AG04449 (cell line): Measurements from ENCODE around the gene DCDC1.

Experiments used
- CTCF ChIA-PET: fragments of 350-600 bp; formaldehyde crosslinking; extraction: SDS; loops from one replicate; lab custom pipeline; 2021; ENCODE audit warnings: antibody characterized with exemption; lab: Yijun Ruan, JAX
- POLR2A ChIA-PET: fragments of 400-600, 350-600 bp; formaldehyde crosslinking; extraction: SDS; loops from one replicate; lab custom pipeline; 2020; ENCODE audit warnings: antibody characterized with exemption, inconsistent platforms; lab: Yijun Ruan, JAX
- DNase-seq: peaks from one replicate; pipeline ENCODE4 v3.0.0-alpha.2; 2010; ENCODE audit warnings: low read depth, low spot score
- H3K4me3 ChIP-seq: 2 replicates; pipeline ENCODE4 v1.5.1; 2011; ENCODE audit warnings: low read depth, mild to moderate bottlenecking, control low read depth, low read length
- TF ChIP-seq, protein P1 (sequence below): IDR thresholded peaks from one replicate; pipeline ENCODE4 v1.5.1; 2011; ENCODE audit warnings: mild to moderate bottlenecking, moderate library complexity, low read length, control low read depth, inconsistent platforms; ENCODE audit not compliant: insufficient read depth; ENCODE audit errors: missing control alignments

The DCDC1 gene

DNA sequence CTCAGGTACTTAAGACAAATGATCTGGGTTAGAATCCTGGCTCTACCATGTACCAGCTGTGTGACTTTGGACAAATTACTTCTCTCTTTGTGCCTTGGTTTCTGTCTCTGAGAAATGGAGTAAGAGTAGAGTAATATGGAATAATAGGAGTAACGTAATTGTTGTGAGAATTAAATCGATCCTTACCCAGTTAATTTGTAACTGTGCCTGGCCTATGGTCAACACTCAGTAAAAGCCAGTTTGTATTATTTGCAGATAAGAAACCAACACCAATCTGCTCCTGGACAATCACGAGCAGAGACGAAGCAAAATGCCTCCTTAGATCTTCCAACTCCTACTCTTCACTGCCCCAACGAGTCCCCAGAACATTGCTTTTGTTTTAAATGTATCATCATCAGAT, 266.7 kb downstream of the DCDC1 start:
- no peak overlapping the region for H3K4me3 ChIP-seq
- POLR2A ChIA-PET = no interaction called here
- DNase-seq = no peak
- CTCF ChIA-PET = no interaction called here
- TF ChIP-seq, protein P1, sequence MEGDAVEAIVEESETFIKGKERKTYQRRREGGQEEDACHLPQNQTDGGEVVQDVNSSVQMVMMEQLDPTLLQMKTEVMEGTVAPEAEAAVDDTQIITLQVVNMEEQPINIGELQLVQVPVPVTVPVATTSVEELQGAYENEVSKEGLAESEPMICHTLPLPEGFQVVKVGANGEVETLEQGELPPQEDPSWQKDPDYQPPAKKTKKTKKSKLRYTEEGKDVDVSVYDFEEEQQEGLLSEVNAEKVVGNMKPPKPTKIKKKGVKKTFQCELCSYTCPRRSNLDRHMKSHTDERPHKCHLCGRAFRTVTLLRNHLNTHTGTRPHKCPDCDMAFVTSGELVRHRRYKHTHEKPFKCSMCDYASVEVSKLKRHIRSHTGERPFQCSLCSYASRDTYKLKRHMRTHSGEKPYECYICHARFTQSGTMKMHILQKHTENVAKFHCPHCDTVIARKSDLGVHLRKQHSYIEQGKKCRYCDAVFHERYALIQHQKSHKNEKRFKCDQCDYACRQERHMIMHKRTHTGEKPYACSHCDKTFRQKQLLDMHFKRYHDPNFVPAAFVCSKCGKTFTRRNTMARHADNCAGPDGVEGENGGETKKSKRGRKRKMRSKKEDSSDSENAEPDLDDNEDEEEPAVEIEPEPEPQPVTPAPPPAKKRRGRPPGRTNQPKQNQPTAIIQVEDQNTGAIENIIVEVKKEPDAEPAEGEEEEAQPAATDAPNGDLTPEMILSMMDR = no peak

DNA sequence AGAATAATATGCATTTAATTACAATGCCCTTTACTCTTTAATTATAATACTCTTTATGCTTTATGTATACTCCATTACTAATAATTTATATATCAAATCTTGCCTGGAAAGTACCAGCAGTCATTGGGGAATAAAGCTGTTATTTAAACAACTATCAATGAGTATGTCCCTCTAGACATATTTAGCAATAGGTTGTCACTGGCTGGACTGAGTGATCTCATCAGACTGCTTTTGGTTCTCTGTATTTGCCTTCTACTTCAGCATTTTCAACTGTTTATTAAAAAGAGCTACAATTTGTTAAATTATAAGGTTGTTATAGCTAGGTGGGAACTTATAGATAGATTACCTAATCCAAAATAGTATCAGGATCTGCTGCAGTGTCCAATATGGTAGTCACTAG, 267.2 kb downstream of the DCDC1 start:
- no peak for DNase-seq
- POLR2A ChIA-PET = no interaction called here
- CTCF ChIA-PET = no interaction called here
- H3K4me3 ChIP-seq = no peak overlapping the region
- TF ChIP-seq, protein P1 = no peak

DNA sequence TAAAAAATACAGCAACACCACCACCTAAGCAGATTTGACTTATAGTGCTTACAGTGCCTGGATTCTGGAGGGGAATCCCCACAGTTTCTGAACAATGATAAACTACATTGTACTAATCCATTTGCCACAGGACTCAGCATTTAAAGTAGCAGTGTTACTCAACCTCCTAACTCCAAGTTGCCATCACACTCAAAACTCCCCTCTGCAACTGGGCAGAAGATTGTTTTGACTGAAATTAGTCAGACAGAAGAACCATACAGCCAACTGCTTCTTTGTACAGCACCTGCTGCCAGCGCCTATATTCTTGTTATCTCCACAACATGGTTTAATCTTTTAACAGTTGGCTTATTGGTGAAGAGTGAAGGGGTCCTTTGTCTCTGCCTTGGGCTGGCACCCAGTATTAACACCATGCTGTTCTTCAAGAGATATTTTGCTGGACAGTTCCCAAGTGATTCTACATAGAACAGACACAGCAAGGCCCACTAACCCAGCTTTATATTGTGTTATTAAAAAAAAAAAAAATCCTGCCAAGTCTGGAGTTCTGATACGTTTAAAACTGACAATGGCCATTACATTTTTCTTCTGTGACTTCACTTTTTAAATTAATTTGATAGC, 273.2 kb downstream of the DCDC1 start:
- no peak overlapping the region for H3K4me3 ChIP-seq
- ChIA-PET POLR2A (no interaction called here), CTCF (no interaction called here)
- TF ChIP-seq, protein P1 = no peak
- no peak for DNase-seq

DNA sequence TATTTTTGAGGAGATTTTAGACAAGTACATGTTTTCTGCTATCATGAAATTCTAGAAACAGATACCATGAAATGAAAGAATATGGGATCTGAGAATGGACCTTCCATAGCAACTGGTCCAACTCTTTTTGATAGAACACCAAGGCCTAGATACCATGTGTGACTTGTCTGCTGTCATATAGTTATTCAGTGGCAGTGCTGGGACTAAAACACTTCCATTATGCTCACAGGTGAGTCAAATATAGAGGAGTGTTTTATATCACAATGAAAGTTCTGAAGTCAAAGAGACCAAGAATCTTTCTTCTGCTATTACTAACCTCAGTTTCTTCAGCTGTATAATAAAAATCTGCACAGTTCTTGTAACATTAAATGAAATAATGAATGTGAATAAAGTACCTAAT, 276.9 kb downstream of the DCDC1 start:
- TF ChIP-seq, protein P1 = no peak
- DNase-seq = no peak
- CTCF ChIA-PET = no interaction called here
- H3K4me3 ChIP-seq = no peak overlapping the region
- POLR2A ChIA-PET = no interaction called here

DNA sequence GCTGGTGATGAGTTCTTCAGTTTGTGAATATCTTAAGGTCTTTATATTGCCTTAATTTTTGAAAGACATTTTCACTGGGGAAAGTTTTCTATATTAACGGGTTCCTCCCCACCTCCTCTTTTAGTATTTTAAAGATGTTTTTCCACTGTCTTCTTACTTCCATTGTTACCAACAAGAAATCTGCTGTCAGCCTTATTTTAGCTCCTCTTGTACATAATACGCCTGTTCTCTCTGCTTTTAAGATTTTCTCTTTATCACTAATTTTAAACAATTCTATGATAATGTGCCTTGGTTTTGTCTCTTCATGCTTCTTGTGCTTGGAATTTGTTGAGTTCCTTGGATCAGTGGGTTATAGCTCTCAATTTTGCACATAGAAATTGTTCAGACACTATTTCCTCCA, 280.4 kb downstream of the DCDC1 start:
- POLR2A ChIA-PET = no interaction called here
- no peak overlapping the region for H3K4me3 ChIP-seq
- CTCF ChIA-PET = no interaction called here
- TF ChIP-seq, protein P1 = no peak
- DNase-seq = no peak

DNA sequence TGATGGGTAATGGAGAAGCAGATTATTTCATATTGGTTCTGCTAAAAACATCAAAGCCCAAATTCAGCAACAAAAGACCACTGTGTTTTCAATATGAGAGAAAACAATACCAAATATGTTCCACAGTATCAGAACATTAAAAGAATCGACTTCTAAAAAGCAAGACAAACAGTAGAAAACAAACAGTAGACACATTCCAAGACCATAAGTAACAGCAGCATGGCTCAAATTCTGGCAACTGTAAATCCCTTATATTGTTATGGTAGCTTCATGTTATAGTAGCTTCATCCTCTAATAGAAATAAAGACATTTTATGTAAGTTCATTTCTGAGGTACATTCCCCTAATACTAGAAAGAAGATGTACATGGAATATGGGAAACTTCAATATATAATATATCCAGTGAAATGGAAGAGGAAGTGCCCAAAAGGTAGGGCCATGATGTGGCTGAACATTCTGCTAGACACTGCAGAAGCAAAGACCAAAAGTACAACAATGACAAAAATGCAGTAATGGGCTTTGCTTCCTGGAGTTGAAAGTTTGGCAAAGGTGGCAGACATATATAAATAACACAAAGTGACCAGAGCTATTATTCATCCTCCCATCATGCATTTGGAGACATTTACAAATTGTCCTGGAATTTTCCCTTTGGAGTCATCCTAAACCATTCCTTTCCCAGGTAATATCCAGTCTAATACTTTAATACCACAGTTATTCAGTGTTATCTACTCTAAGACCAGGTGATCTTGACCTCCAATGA, 299.9 kb downstream of the DCDC1 start:
- POLR2A ChIA-PET = no interaction called here
- CTCF ChIA-PET = no interaction called here
- no peak for DNase-seq
- TF ChIP-seq, protein P1 = no peak
- H3K4me3 ChIP-seq = no peak overlapping the region
